MM.1S (cell line): Measurements from ENCODE around the gene HYI.

ENCODE experiments used
- EZH2 ChIP-seq: fragments of 300-600 bp; sonication (generic); optimal IDR thresholded peaks from 2 replicates; pipeline ENCODE3; 2017; ENCODE audit warnings: low read depth, mild to moderate bottlenecking, antibody characterized with exemption, low read length, mixed read lengths
- TF ChIP-seq, protein P1 (sequence below): fragments of 300-600 bp; sonication (generic); IDR thresholded peaks from 2 replicates; pipeline ENCODE4 v1.5.1; 2016; ENCODE audit warnings: antibody characterized with exemption, low read length, mixed read lengths

DNA sequence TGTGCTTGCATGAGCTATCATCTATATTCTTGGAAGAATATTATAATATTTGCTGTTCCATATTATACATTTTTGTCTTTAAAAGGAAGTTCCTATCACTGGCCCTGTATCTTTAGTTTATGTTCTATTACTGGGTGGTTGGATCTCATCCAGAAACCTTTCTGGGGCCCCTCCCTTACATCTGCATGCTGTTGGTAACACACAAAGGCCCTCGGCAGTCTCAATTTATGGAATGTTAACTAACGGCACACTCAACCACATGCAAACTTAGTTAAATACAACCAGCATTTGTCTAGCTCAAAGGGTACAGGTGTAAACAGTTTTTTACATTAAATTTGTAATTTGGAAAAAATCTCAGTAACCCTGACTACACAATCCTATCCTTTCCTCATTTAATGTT, 9.7 kb upstream of the HYI start:
- TF ChIP-seq, protein P1, sequence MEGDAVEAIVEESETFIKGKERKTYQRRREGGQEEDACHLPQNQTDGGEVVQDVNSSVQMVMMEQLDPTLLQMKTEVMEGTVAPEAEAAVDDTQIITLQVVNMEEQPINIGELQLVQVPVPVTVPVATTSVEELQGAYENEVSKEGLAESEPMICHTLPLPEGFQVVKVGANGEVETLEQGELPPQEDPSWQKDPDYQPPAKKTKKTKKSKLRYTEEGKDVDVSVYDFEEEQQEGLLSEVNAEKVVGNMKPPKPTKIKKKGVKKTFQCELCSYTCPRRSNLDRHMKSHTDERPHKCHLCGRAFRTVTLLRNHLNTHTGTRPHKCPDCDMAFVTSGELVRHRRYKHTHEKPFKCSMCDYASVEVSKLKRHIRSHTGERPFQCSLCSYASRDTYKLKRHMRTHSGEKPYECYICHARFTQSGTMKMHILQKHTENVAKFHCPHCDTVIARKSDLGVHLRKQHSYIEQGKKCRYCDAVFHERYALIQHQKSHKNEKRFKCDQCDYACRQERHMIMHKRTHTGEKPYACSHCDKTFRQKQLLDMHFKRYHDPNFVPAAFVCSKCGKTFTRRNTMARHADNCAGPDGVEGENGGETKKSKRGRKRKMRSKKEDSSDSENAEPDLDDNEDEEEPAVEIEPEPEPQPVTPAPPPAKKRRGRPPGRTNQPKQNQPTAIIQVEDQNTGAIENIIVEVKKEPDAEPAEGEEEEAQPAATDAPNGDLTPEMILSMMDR: no peak
- TF ChIP-seq EZH2: no peak
